Natural killer cell (primary cell): ENCODE results near the gene NCBP1. TPM values are rescaled to one million over a fixed set of nuclear protein-coding genes. Genes with fewer than 3 reads are reported as not detected.
A peak's percentile ranks its signal among the peaks of the same experiment; 100 is the strongest.

Experiments used
- ATAC-seq, 3 donors: fragments of 150-1000 bp in 2 of 3; fragments of 200-7000 bp in 1 of 3; cut with Tn5 transposase; 1 replicate in 1 of 3; 2 replicates in 2 of 3; pipeline ENCODE4 v1.10.0; 2021; ENCODE audit warnings: mild to moderate bottlenecking in 2 of 3, moderate library complexity in 2 of 3
- DNase-seq, 2 donors: peaks; one replicate each; pipeline versions ENCODE4 v3.0.0 to v3.0.0-alpha.2; 2013 to 2021; ENCODE audit warnings: mixed read lengths in 1 of 2
- H3K27ac ChIP-seq: one replicate; pipeline ENCODE4 v1.5.1; 2013; ENCODE audit warnings: mild to moderate bottlenecking, low read length
- H3K27me3 ChIP-seq: one replicate; pipeline ENCODE4 v1.6.1; 2013; ENCODE audit warnings: low read length; ENCODE audit not compliant: control insufficient read depth, insufficient read depth
- H3K36me3 ChIP-seq: one replicate; pipeline ENCODE4 v1.6.1; 2013; ENCODE audit warnings: low read length; ENCODE audit not compliant: control insufficient read depth, insufficient read depth
- H3K4me1 ChIP-seq: one replicate; pipeline ENCODE4 v1.6.1; 2013; ENCODE audit warnings: low read length; ENCODE audit not compliant: control insufficient read depth, insufficient read depth
- H3K4me3 ChIP-seq: one replicate; pipeline ENCODE4 v1.5.1; 2013; ENCODE audit warnings: low read length
- H3K9me3 ChIP-seq: one replicate; pipeline ENCODE4 v1.6.1; 2013; ENCODE audit warnings: low read length; ENCODE audit not compliant: control insufficient read depth, insufficient read depth
- H3K27ac Mint-ChIP-seq, 2 donors: one replicate each; pipeline ENCODE4 v1.8.0; 2022; ENCODE audit warnings: mild to moderate bottlenecking in 2 of 2, mixed read lengths in 2 of 2, moderate library complexity in 1 of 2
- H3K27me3 Mint-ChIP-seq, 2 donors: one replicate each; pipeline ENCODE4 v1.8.0; 2022; ENCODE audit warnings: low read depth in 2 of 2, mixed read lengths in 2 of 2
- H3K36me3 Mint-ChIP-seq: one replicate; pipeline ENCODE4 v1.8.0; 2022; ENCODE audit warnings: mixed read lengths
- H3K4me1 Mint-ChIP-seq, 2 donors: one replicate each; pipeline ENCODE4 v1.8.0; 2022; ENCODE audit warnings: mixed read lengths in 2 of 2
- H3K4me3 Mint-ChIP-seq: one replicate; pipeline ENCODE4 v1.8.0; 2022; ENCODE audit warnings: mild to moderate bottlenecking, moderate library complexity, mixed read lengths
- H3K9me3 Mint-ChIP-seq, 2 donors: one replicate each; pipeline ENCODE4 v1.8.0; 2022; ENCODE audit warnings: mixed read lengths in 2 of 2
- CTCF ChIP-seq: fragments of 200-600 bp; IDR thresholded peaks from one replicate; pipeline ENCODE4 v1.8.0; 2022; ENCODE audit warnings: antibody characterized with exemption
- WGBS: methylation state at CpG from one replicate; pipeline ENCODE4 v1.1.7; 2013; ENCODE audit warnings: missing lambda C conversion rate; ENCODE audit not compliant: insufficient coverage; 5-methylcytosine and 5-hydroxymethylcytosine counted together
- intact Hi-C: fragments of 100-400 bp; cut with micrococcal nuclease; formaldehyde crosslinking; loops from one replicate; pipeline ENCODE4 v1.14.2; 2022
- total RNA-seq, 4 donors: library from RNA; stranded (reverse); fragments of 120-200 nt in 1 of 4; gene quantifications; one replicate each; pipeline versions ENCODE4 v1.2.3 to v1.2.4, GENCODE V29; 2013 to 2022

The NCBP1 gene
- total RNA-seq, 3 donors from 2014 or later (not counting 1 experiment from before 2014, with no cell fraction given) = 39.3 to 55.2 (median 51.2) TPM

- 25% methylated on average over 9 of the region's 9 CpGs for WGBS
These were observed 62.6 kb downstream of the NCBP1 start for GRCh38 chr9:97695995-97696802.

GRCh38 chr9:97696803-97697601, 63.4 kb downstream of the NCBP1 start, which contains the start of gene XPA:
Gene XPA, minus strand, starts transcription at chr9:97697340. Its CDS starts 48 bp downstream, at chr9:97697292.
- Histone ChIP-seq H3K27ac (peak within 1 kb of the TSS; percentile 89), H3K36me3 (peaks cover 7% of the 10 kb centered on the region), H3K9me3 (no peaks in the 10 kb centered on the region), H3K4me1 (peaks cover 16% of the 10 kb centered on the region), H3K4me3 (peak within 1 kb of the TSS; percentile 93), H3K27me3 (no peaks in the 10 kb centered on the region)
- Mint-ChIP-seq H3K4me3 (peak within 1 kb of the TSS; percentile 89), H3K27ac (peak within 1 kb of the TSS; percentile 93 to 95), H3K27me3 (peaks cover 10 to 15% of the 10 kb centered on the region in 2 donors), H3K4me1 (peaks cover 46 to 55% of the 10 kb centered on the region in 2 donors), H3K9me3 (no peaks in the 10 kb centered on the region), H3K36me3 (no peaks in the 10 kb centered on the region)
- under 1% methylated on average over 82 of the region's 82 CpGs for WGBS
- DNase-seq (peak; percentile 96 to 99), ATAC-seq (peak; percentile 91 to 98 (median 94))
- TF ChIP-seq CTCF = no peak
- intact Hi-C loops = loop anchor here (1.0 kb wide), 1 partner anchor 64 kb away; the partner anchor contains the start of genes NCBP1 and TSTD2

More at GRCh38 chr9:97695995-97696802, 62.6 kb downstream of the NCBP1 start:
- Histone ChIP-seq H3K27me3 (no peaks in the 10 kb centered on the region), H3K27ac (peak overlapping the region; percentile 89), H3K9me3 (no peaks in the 10 kb centered on the region), H3K4me3 (peak overlapping the region; percentile 93), H3K4me1 (peaks cover 16% of the 10 kb centered on the region), H3K36me3 (peaks cover 11% of the 10 kb centered on the region)
- no peak for ATAC-seq
- H3K4me3 Mint-ChIP-seq = peak overlapping the region; percentile 89
- H3K27ac Mint-ChIP-seq = peak overlapping the region; percentile 93 to 95
- peak in 1 of 2 donors; percentile 23 for DNase-seq
- no peaks in the 10 kb centered on the region for H3K36me3 Mint-ChIP-seq
- H3K9me3 Mint-ChIP-seq = no peaks in the 10 kb centered on the region
- intact Hi-C loops = loop anchor here (1.0 kb wide), 1 partner anchor 63 kb away; the partner anchor contains the start of genes NCBP1 and TSTD2
- peaks cover 46 to 55% of the 10 kb centered on the region in 2 donors for H3K4me1 Mint-ChIP-seq
- peaks cover 2 to 9% of the 10 kb centered on the region in 2 donors for H3K27me3 Mint-ChIP-seq
- TF ChIP-seq CTCF = no peak

DNA sequence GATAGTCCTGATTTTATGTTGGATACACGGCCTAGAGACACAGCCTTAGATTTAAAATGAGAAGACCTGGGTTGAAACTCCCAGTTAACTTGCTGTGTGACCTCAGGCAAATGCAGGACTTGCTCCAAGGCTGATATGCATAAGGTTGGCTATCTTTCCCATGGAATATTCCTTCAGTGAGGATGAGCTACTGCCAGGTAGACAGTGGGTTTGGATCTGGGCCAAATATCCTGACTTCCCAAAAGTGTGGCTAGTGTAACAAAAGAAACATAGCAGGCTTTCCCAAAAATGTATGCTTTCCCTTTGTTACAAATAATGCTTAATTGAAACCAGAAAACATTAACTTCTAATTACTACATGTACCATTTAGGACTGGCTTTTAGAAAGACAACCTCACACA, 64.2 kb downstream of the NCBP1 start:
- intact Hi-C loops = no loop called here
- WGBS = 44% methylated on average over 1 of the region's 1 CpG

More for the DNA sequence above, 64.2 kb downstream of the NCBP1 start:
- no peaks in the 10 kb centered on the region for H3K27me3 ChIP-seq
- Mint-ChIP-seq H3K27ac (peak overlapping the region; percentile 93 to 95), H3K9me3 (no peaks in the 10 kb centered on the region), H3K4me1 (peaks cover 46 to 55% of the 10 kb centered on the region in 2 donors), H3K4me3 (peak overlapping the region; percentile 89), H3K36me3 (no peaks in the 10 kb centered on the region), H3K27me3 (peaks cover 15 to 16% of the 10 kb centered on the region in 2 donors)
- peaks cover 16% of the 10 kb centered on the region for H3K4me1 ChIP-seq
- DNase-seq (no peak), ATAC-seq (no peak)
- peak overlapping the region; percentile 74 for H3K27ac ChIP-seq
- peak overlapping the region; percentile 93 for H3K4me3 ChIP-seq
- H3K9me3 ChIP-seq = no peaks in the 10 kb centered on the region
- peaks cover 2% of the 10 kb centered on the region for H3K36me3 ChIP-seq
- TF ChIP-seq CTCF = no peak
